Ovary (tissue), 3 donors: ENCODE results near the gene CPZ.
"Not testable (repeated sequence)": the region's sequence is repeated elsewhere in the genome, so short reads cannot be mapped to it uniquely, and the experiment has no call there.

ENCODE experiments used
- EP300 ChIP-seq: sonication (generic); formaldehyde crosslinking; IDR thresholded peaks from one replicate; pipeline ENCODE4 v1.6.1; 2017; ENCODE audit warnings: antibody characterized with exemption
- POLR2A ChIP-seq: fragments of 450-650 bp; IDR thresholded peaks from one replicate; pipeline ENCODE4 v1.6.1; 2017; ENCODE audit warnings: antibody characterized with exemption, mild to moderate bottlenecking, moderate library complexity
- TF ChIP-seq, protein P1 (sequence below), 3 donors: fragments of 450-650 bp in 2 of 3; fragments of 200-600 bp in 1 of 3; IDR thresholded peaks; one replicate each; pipeline versions ENCODE4 v1.5.1 to v1.8.0; 2016 to 2022; ENCODE audit warnings: antibody characterized with exemption in 3 of 3, mild to moderate bottlenecking in 1 of 3
- donor health status: DM: no; HTN: no; CAD: no.

GRCh38 chr4:8624601-8625272, 32.2 kb downstream of the CPZ start:
- not testable (repeated sequence) for TF ChIP-seq EP300, POLR2A
- TF ChIP-seq, protein P1, sequence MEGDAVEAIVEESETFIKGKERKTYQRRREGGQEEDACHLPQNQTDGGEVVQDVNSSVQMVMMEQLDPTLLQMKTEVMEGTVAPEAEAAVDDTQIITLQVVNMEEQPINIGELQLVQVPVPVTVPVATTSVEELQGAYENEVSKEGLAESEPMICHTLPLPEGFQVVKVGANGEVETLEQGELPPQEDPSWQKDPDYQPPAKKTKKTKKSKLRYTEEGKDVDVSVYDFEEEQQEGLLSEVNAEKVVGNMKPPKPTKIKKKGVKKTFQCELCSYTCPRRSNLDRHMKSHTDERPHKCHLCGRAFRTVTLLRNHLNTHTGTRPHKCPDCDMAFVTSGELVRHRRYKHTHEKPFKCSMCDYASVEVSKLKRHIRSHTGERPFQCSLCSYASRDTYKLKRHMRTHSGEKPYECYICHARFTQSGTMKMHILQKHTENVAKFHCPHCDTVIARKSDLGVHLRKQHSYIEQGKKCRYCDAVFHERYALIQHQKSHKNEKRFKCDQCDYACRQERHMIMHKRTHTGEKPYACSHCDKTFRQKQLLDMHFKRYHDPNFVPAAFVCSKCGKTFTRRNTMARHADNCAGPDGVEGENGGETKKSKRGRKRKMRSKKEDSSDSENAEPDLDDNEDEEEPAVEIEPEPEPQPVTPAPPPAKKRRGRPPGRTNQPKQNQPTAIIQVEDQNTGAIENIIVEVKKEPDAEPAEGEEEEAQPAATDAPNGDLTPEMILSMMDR (IDR thresholded peaks at IDR 0.05) = not testable (repeated sequence)
